IMR-90 (cell line): Measurements from ENCODE around the gene POLR3B. TPM values are rescaled to one million over a fixed set of nuclear protein-coding genes. Genes with fewer than 3 reads are reported as not detected.

Experiments
- ATAC-seq: fragments of 200-7000 bp; cut with Tn5 transposase; 2 replicates; pipeline ENCODE4 v1.9.1; 2020; ENCODE audit warnings: low read depth, mild to moderate bottlenecking, moderate library complexity
- BruUV-seq: library from RNA; stranded (reverse); fragments of 400-500 nt; replicated peaks from 2 replicates; lab custom pipeline; 2021; lab: Mats Ljungman, UMichigan
- CTCF ChIA-PET: fragments of 300-600 bp; formaldehyde crosslinking; extraction: SDS; loops from one replicate; lab custom pipeline; 2021; ENCODE audit warnings: antibody characterized with exemption; lab: Yijun Ruan, JAX
- POLR2A ChIA-PET: fragments of 300-600 bp; sonication (Branson Sonifier 250); formaldehyde crosslinking; loops from one replicate; lab custom pipeline; 2022; ENCODE audit warnings: antibody characterized with exemption; ENCODE audit not compliant: unreplicated experiment; lab: Charles Lee
- DNase-seq: peaks from one replicate; pipeline ENCODE4 v3.0.0; 2013
- H2AFZ ChIP-seq: replicated peaks from 2 replicates; pipeline ENCODE3; 2013; ENCODE audit warnings: low read length, mild to moderate bottlenecking; ENCODE audit not compliant: poor library complexity
- H2AK5ac ChIP-seq: 2 replicates; pipeline ENCODE4 v1.6.1; 2013; ENCODE audit warnings: low read depth, low read length, inconsistent platforms
- H2AK9ac ChIP-seq: replicated peaks from 2 replicates; pipeline ENCODE3; 2013; ENCODE audit warnings: mild to moderate bottlenecking, low read depth, low read length, moderate library complexity; ENCODE audit not compliant: poor library complexity
- H2BK120ac ChIP-seq: 2 replicates; pipeline ENCODE4 v1.6.1; 2013; ENCODE audit warnings: low read depth, low read length, inconsistent platforms
- H2BK15ac ChIP-seq: 3 replicates; pipeline ENCODE4 v1.6.1; 2013; ENCODE audit warnings: low read depth, low read length, inconsistent platforms
- H2BK20ac ChIP-seq: 2 replicates; pipeline ENCODE4 v1.6.1; 2013; ENCODE audit warnings: low read depth, mild to moderate bottlenecking, inconsistent platforms, low read length, moderate library complexity
- H2BK5ac ChIP-seq: 2 replicates; pipeline ENCODE4 v1.6.1; 2013; ENCODE audit warnings: mild to moderate bottlenecking, low read depth, low read length, inconsistent platforms; ENCODE audit not compliant: poor library complexity, severe bottlenecking
- H3K14ac ChIP-seq: replicated peaks from 2 replicates; pipeline ENCODE4 v1.6.1; 2013; ENCODE audit warnings: low read depth, low read length, inconsistent platforms
- H3K18ac ChIP-seq: 2 replicates; pipeline ENCODE4 v1.6.1; 2013; ENCODE audit warnings: low read depth, low read length, control low read depth
- H3K23ac ChIP-seq: 2 replicates; pipeline ENCODE4 v1.6.1; 2013; ENCODE audit warnings: low read depth, low read length, inconsistent platforms
- H3K27ac ChIP-seq: 2 replicates; pipeline ENCODE4 v1.5.1; 2013; ENCODE audit warnings: mild to moderate bottlenecking, control low read depth, low read length; ENCODE audit not compliant: insufficient read depth
- H3K27me3 ChIP-seq: 2 replicates; pipeline ENCODE4 v1.6.1; 2013; ENCODE audit warnings: low read length; ENCODE audit not compliant: control insufficient read depth, insufficient read depth
- H3K36me3 ChIP-seq: 2 replicates; pipeline ENCODE4 v1.6.1; 2013; ENCODE audit warnings: low read length, mixed read lengths; ENCODE audit not compliant: control insufficient read depth, insufficient read depth
- H3K4ac ChIP-seq: 2 replicates; pipeline ENCODE4 v1.6.1; 2013; ENCODE audit warnings: low read depth, low read length, inconsistent platforms
- H3K4me1 ChIP-seq: 2 replicates; pipeline ENCODE4 v1.6.1; 2013; ENCODE audit warnings: low read length, mixed read lengths; ENCODE audit not compliant: control insufficient read depth, insufficient read depth
- H3K4me2 ChIP-seq: 2 replicates; pipeline ENCODE4 v1.6.1; 2013; ENCODE audit warnings: low read depth, mild to moderate bottlenecking, control low read depth, low read length, moderate library complexity
- H3K4me3 ChIP-seq: 2 replicates; pipeline ENCODE4 v1.5.1; 2013; ENCODE audit warnings: low read depth, mild to moderate bottlenecking, control low read depth, low read length, moderate library complexity; ENCODE audit not compliant: insufficient read depth
- H3K56ac ChIP-seq: 2 replicates; pipeline ENCODE4 v1.6.1; 2013; ENCODE audit warnings: low read length, inconsistent platforms; ENCODE audit not compliant: insufficient read depth; ENCODE audit errors: extremely low read depth
- H3K79me1 ChIP-seq, 2 experiments: 2 replicates each; pipeline ENCODE4 v1.6.1; 2013; ENCODE audit warnings: low read length in 2 of 2, inconsistent platforms in 1 of 2, low read depth in 1 of 2
- H3K9ac ChIP-seq: 2 replicates; pipeline ENCODE4 v1.6.1; 2013; ENCODE audit warnings: low read depth, low read length, control low read depth
- H3K9me1 ChIP-seq: 2 replicates; pipeline ENCODE4 v1.6.1; 2013; ENCODE audit warnings: low read length, inconsistent platforms; ENCODE audit not compliant: insufficient read depth
- H3K9me3 ChIP-seq: 2 replicates; pipeline ENCODE4 v1.6.1; 2013; ENCODE audit warnings: low read length; ENCODE audit not compliant: control insufficient read depth, insufficient read depth
- H4K20me1 ChIP-seq: 2 replicates; pipeline ENCODE4 v1.6.1; 2013; ENCODE audit warnings: low read length, inconsistent platforms; ENCODE audit not compliant: insufficient read depth
- H4K5ac ChIP-seq: 2 replicates; pipeline ENCODE4 v1.6.1; 2013; ENCODE audit warnings: mild to moderate bottlenecking, low read depth, low read length, control low read depth
- H4K8ac ChIP-seq, 2 experiments: 2 replicates each; pipeline ENCODE4 v1.6.1; 2013; ENCODE audit warnings: low read depth in 2 of 2, low read length in 2 of 2, control low read depth in 1 of 2, inconsistent platforms in 1 of 2
- H4K91ac ChIP-seq: 2 replicates; pipeline ENCODE4 v1.6.1; 2013; ENCODE audit warnings: low read depth, low read length, inconsistent platforms; ENCODE audit not compliant: insufficient read depth
- BHLHE40 ChIP-seq: fragments of 150-350 bp; IDR thresholded peaks from 2 replicates; pipeline ENCODE4 v1.6.1; 2016; ENCODE audit warnings: mild to moderate bottlenecking, low read depth, low read length
- CEBPB ChIP-seq: IDR thresholded peaks from 2 replicates; pipeline ENCODE4 v1.6.1; 2012; ENCODE audit warnings: low read depth, low read length, improper control_type of control experiment
- CHD1 ChIP-seq: IDR thresholded peaks from 2 replicates; pipeline ENCODE4 v1.6.1; 2012; ENCODE audit warnings: low read depth, low read length, improper control_type of control experiment
- FOS ChIP-seq: fragments of 150-350 bp; IDR thresholded peaks from 2 replicates; pipeline ENCODE4 v1.6.1; 2016; ENCODE audit warnings: low read depth, low read length
- MAFK ChIP-seq: IDR thresholded peaks from 2 replicates; pipeline ENCODE4 v1.6.1; 2012; ENCODE audit warnings: low read depth, low read length, improper control_type of control experiment
- MAZ ChIP-seq: IDR thresholded peaks from 2 replicates; pipeline ENCODE4 v1.6.1; 2012; ENCODE audit warnings: low read depth, mild to moderate bottlenecking, low read length, improper control_type of control experiment, moderate library complexity, borderline replicate concordance
- MXI1 ChIP-seq: IDR thresholded peaks from 2 replicates; pipeline ENCODE4 v1.6.1; 2012; ENCODE audit warnings: low read depth, mild to moderate bottlenecking, low read length, moderate library complexity, borderline replicate concordance
- NFE2L2 ChIP-seq: fragments of 150-350 bp; IDR thresholded peaks from 2 replicates; pipeline ENCODE4 v1.6.1; 2016; ENCODE audit warnings: low read depth, mild to moderate bottlenecking, low read length
- POLR2A ChIP-seq: IDR thresholded peaks from 2 replicates; pipeline ENCODE4 v1.6.1; 2012; ENCODE audit warnings: mild to moderate bottlenecking, low read depth, low read length
- RAD21 ChIP-seq: IDR thresholded peaks from 2 replicates; pipeline ENCODE4 v1.6.1; 2012; ENCODE audit warnings: low read length, improper control_type of control experiment
- RCOR1 ChIP-seq: IDR thresholded peaks from 2 replicates; pipeline ENCODE4 v1.6.1; 2012; ENCODE audit warnings: mild to moderate bottlenecking, low read length, improper control_type of control experiment; ENCODE audit not compliant: insufficient replicate concordance
- RFX5 ChIP-seq: IDR thresholded peaks from 2 replicates; pipeline ENCODE4 v1.8.0; 2012; ENCODE audit warnings: low read depth, mild to moderate bottlenecking, low read length, moderate library complexity
- SMC3 ChIP-seq: fragments of 150-350 bp; IDR thresholded peaks from 2 replicates; pipeline ENCODE4 v1.6.1; 2016; ENCODE audit warnings: low read depth, mild to moderate bottlenecking, antibody characterized with exemption, low read length, moderate library complexity
- USF2 ChIP-seq: fragments of 150-350 bp; IDR thresholded peaks from 2 replicates; pipeline ENCODE4 v1.6.1; 2017; ENCODE audit warnings: mild to moderate bottlenecking, antibody characterized with exemption, low read length, low read depth
- WGBS, 2 experiments: methylation state at CpG; one replicate each; pipeline versions ENCODE4 v1.1.5 to v1.1.7; 2013; ENCODE audit warnings: missing lambda C conversion rate in 2 of 2; ENCODE audit not compliant: insufficient read length in 1 of 2; ENCODE audit errors: extremely low coverage in 2 of 2; 5-methylcytosine and 5-hydroxymethylcytosine counted together
- dilution Hi-C: fragments of 300-500 bp; cut with HindIII; formaldehyde crosslinking; loops from one replicate; pipeline ENCODE4 v1.14.3; 2018; ENCODE audit warnings: low sequenced_read_pairs; ENCODE audit not compliant: unreplicated experiment
- in situ Hi-C: fragments of 300-500 bp; cut with MboI; formaldehyde crosslinking; loops from 3 replicates; pipeline ENCODE4 v1.14.3; 2019; ENCODE audit warnings: low sequenced_read_pairs, inconsistent platforms, mixed read lengths
- intact Hi-C: fragments of 100-400 bp; cut with micrococcal nuclease; formaldehyde crosslinking; loops from 2 replicates; pipeline ENCODE4 v1.10.0; 2022
- polyA plus RNA-seq, 3 experiments: library from polyadenylated mRNA; depleted of rRNA; stranded (reverse); fragments of >200 nt; gene quantifications; 2 replicates each; pipeline ENCODE4 v1.2.3, GENCODE V29; 2012; ENCODE audit warnings: low replicate concordance in 1 of 3
- total RNA-seq: library from RNA; depleted of rRNA; stranded (reverse); fragments of >200 nt; gene quantifications from 2 replicates; pipeline ENCODE4 v1.2.3, GENCODE V29; 2012
- TF ChIP-seq, protein P1 (sequence below): conservative IDR thresholded peaks from 2 replicates; pipeline ENCODE4 v1.5.1; 2012; ENCODE audit warnings: mild to moderate bottlenecking, low read depth, low read length, improper control_type of control experiment
- TF ChIP-seq, protein P2 (sequence below): fragments of 150-350 bp; IDR thresholded peaks from 2 replicates; pipeline ENCODE4 v1.6.1; 2016; ENCODE audit warnings: low read depth, mild to moderate bottlenecking, low read length, moderate library complexity, borderline replicate concordance

POLR3B gene
- total and polyA plus RNA-seq, 2 of the 4 experiments (the other 2 are of a cell fraction), result 6.9 to 15.4 TPM

DNA sequence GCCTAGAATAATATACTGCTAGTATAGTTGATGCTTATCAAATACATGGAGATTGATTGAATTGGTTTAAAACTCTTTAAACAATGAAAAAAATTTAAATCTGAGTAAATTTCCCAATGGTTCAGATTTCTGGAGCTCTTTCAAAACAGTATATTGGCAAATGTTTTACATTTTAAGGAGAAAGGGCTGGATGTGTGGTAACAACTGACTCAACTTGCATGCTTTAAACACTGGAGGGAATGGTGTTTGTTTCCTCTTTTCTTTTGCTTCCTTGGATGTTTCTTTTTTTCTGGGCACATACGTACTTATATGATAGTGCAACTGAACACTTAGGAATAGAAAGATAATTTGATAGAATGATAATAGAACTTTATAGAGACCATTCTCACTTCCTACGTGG, 151.4 kb downstream of the POLR3B start:
- peak overlapping the region; percentile 40; the same call in 1 of the 2 replicates for H3K27ac ChIP-seq
- TF ChIP-seq MXI1 (no peak), USF2 (no peak), FOS (no peak), CHD1 (no peak), RCOR1 (no peak), SMC3 (no peak), POLR2A (no peak), RAD21 (no peak), RFX5 (no peak), MAZ (no peak), CEBPB (no peak), BHLHE40 (no peak), NFE2L2 (no peak), MAFK (no peak)
- TF ChIP-seq, protein P1, sequence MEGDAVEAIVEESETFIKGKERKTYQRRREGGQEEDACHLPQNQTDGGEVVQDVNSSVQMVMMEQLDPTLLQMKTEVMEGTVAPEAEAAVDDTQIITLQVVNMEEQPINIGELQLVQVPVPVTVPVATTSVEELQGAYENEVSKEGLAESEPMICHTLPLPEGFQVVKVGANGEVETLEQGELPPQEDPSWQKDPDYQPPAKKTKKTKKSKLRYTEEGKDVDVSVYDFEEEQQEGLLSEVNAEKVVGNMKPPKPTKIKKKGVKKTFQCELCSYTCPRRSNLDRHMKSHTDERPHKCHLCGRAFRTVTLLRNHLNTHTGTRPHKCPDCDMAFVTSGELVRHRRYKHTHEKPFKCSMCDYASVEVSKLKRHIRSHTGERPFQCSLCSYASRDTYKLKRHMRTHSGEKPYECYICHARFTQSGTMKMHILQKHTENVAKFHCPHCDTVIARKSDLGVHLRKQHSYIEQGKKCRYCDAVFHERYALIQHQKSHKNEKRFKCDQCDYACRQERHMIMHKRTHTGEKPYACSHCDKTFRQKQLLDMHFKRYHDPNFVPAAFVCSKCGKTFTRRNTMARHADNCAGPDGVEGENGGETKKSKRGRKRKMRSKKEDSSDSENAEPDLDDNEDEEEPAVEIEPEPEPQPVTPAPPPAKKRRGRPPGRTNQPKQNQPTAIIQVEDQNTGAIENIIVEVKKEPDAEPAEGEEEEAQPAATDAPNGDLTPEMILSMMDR, result no peak
- TF ChIP-seq, protein P2, sequence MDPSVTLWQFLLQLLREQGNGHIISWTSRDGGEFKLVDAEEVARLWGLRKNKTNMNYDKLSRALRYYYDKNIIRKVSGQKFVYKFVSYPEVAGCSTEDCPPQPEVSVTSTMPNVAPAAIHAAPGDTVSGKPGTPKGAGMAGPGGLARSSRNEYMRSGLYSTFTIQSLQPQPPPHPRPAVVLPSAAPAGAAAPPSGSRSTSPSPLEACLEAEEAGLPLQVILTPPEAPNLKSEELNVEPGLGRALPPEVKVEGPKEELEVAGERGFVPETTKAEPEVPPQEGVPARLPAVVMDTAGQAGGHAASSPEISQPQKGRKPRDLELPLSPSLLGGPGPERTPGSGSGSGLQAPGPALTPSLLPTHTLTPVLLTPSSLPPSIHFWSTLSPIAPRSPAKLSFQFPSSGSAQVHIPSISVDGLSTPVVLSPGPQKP, result no peak
- peak; percentile 66 for ATAC-seq
- H2AFZ ChIP-seq, result no peak overlapping the region
- no peak overlapping the region for H2BK120ac ChIP-seq
- H2BK20ac ChIP-seq, result no peak overlapping the region
- WGBS, 2 experiments, result no CpG with 5 or more reads among the region's 2 CpGs
- no peaks in the 10 kb centered on the region for H3K4me1 ChIP-seq
- ChIA-PET POLR2A (no interaction called here), CTCF (interaction anchor here (0.7 kb wide), 1 partner anchor 92 kb away, joined by 4 read pairs; no protein-coding TSS in a partner anchor)
- H3K27me3 ChIP-seq, result no peaks in the 10 kb centered on the region
- H3K9me3 ChIP-seq, result no peaks in the 10 kb centered on the region
- dilution Hi-C loops (no loop called here), intact Hi-C loops (no loop called here), in situ Hi-C loops (no loop called here)
- no peak overlapping the region for H3K4ac ChIP-seq
- DNase-seq, result peak; percentile 11
- peaks cover 2% of the 10 kb centered on the region; the same call in 1 of the 2 replicates for H3K9me1 ChIP-seq
- no peak overlapping the region for H4K8ac ChIP-seq
- no peak overlapping the region for H3K9ac ChIP-seq
- no peak overlapping the region for H3K14ac ChIP-seq
- no peak overlapping the region for H2AK9ac ChIP-seq
- no TSS peak for BruUV-seq
- no peaks in the 10 kb centered on the region for H3K79me1 ChIP-seq
- no peak overlapping the region for H3K4me3 ChIP-seq
- H3K23ac ChIP-seq, result no peak overlapping the region
- no peak overlapping the region for H4K91ac ChIP-seq
- H2BK5ac ChIP-seq, result no peak overlapping the region
- no peak overlapping the region for H3K18ac ChIP-seq
- no peak overlapping the region for H2BK15ac ChIP-seq
- no peak overlapping the region for H2AK5ac ChIP-seq
- no peak overlapping the region for H3K56ac ChIP-seq
- H4K20me1 ChIP-seq, result no peaks in the 10 kb centered on the region
- H3K36me3 ChIP-seq, result peaks cover 6% of the 10 kb centered on the region
- no peak overlapping the region for H4K5ac ChIP-seq
- H3K4me2 ChIP-seq, result no peak overlapping the region
